HEK293 (cell line): ENCODE results near the gene RAB44.

Experiments
- ZNF510 ChIP-seq: fragments of 450-650 bp; formaldehyde crosslinking; IDR thresholded peaks from 2 replicates; pipeline ENCODE4 v1.5.1; 2018; ENCODE audit warnings: mild to moderate bottlenecking, missing genetic modification characterization, missing biosample characterization; ENCODE audit not compliant: insufficient replicate concordance
- ZNF600 ChIP-seq: fragments of 450-650 bp; formaldehyde crosslinking; IDR thresholded peaks from 2 replicates; pipeline ENCODE4 v1.5.1; 2016; ENCODE audit warnings: missing biosample characterization, missing genetic modification characterization
- ZNF747 ChIP-seq: fragments of 450-650 bp; formaldehyde crosslinking; IDR thresholded peaks from 2 replicates; pipeline ENCODE4 v1.5.1; 2016; ENCODE audit warnings: missing biosample characterization, missing genetic modification characterization
- TF ChIP-seq, protein P1 (sequence below): sonication (generic); formaldehyde crosslinking; IDR thresholded peaks from 2 replicates; pipeline ENCODE4 v1.8.1; 2022; ENCODE audit warnings: mild to moderate bottlenecking, moderate library complexity, missing genetic modification reagents
- TF ChIP-seq, protein P2 (sequence below): fragments of 450-650 bp; formaldehyde crosslinking; IDR thresholded peaks from 2 replicates; pipeline ENCODE4 v1.5.1; 2016; ENCODE audit warnings: missing biosample characterization, missing genetic modification characterization
- TF ChIP-seq, protein P3 (sequence below): fragments of 450-650 bp; formaldehyde crosslinking; IDR thresholded peaks from 2 replicates; pipeline ENCODE4 v1.5.1; 2016; ENCODE audit warnings: missing biosample characterization, missing genetic modification characterization

DNA sequence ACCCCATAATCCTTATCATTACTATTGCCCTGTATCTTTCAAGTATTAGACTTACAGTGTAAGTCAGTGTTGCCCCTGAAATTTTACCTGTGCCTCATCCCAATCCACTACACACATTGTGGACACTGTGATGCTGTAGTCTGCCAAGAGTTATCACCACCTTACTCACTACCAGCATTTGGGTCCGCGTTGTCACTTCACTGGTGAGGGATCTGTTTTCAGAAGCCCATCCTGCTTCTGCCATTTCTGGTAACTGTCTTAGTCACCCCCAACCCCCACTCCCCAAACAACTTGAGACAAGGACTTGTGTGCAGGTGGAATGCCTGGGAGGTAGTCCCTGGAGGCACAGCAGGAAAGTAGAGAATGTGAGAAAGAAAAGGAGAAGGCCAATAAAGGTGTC lies 6.0 kb upstream of the RAB44 start:
- TF ChIP-seq, protein P1, sequence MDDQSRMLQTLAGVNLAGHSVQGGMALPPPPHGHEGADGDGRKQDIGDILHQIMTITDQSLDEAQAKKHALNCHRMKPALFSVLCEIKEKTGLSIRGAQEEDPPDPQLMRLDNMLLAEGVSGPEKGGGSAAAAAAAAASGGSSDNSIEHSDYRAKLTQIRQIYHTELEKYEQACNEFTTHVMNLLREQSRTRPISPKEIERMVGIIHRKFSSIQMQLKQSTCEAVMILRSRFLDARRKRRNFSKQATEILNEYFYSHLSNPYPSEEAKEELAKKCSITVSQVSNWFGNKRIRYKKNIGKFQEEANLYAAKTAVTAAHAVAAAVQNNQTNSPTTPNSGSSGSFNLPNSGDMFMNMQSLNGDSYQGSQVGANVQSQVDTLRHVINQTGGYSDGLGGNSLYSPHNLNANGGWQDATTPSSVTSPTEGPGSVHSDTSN = no peak
- TF ChIP-seq, protein P2, sequence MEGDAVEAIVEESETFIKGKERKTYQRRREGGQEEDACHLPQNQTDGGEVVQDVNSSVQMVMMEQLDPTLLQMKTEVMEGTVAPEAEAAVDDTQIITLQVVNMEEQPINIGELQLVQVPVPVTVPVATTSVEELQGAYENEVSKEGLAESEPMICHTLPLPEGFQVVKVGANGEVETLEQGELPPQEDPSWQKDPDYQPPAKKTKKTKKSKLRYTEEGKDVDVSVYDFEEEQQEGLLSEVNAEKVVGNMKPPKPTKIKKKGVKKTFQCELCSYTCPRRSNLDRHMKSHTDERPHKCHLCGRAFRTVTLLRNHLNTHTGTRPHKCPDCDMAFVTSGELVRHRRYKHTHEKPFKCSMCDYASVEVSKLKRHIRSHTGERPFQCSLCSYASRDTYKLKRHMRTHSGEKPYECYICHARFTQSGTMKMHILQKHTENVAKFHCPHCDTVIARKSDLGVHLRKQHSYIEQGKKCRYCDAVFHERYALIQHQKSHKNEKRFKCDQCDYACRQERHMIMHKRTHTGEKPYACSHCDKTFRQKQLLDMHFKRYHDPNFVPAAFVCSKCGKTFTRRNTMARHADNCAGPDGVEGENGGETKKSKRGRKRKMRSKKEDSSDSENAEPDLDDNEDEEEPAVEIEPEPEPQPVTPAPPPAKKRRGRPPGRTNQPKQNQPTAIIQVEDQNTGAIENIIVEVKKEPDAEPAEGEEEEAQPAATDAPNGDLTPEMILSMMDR (tag by site-specific recombination) = no peak
- TF ChIP-seq ZNF600 (tag by site-specific recombination) (no peak; the same call in 1 of the 2 replicates), ZNF747 (tag by site-specific recombination) (no peak), ZNF510 (tag by site-specific recombination) (no peak)
- TF ChIP-seq, protein P3, sequence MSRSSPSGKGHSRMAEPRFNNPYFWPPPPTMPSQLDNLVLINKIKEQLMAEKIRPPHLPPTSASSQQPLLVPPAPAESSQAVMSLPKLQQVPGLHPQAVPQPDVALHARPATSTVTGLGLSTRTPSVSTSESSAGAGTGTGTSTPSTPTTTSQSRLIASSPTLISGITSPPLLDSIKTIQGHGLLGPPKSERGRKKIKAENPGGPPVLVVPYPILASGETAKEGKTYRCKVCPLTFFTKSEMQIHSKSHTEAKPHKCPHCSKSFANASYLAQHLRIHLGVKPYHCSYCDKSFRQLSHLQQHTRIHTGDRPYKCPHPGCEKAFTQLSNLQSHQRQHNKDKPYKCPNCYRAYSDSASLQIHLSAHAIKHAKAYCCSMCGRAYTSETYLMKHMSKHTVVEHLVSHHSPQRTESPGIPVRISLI (tag by site-specific recombination) = no peak
